Caco-2 (cell line): ENCODE results near the gene FERD3L. TPM values are rescaled to one million over a fixed set of nuclear protein-coding genes. Genes with fewer than 3 reads are reported as not detected.

Source experiments
- BruUV-seq: library from RNA; stranded (reverse); fragments of 400-500 nt; replicated peaks from 2 replicates; lab custom pipeline; 2021; lab: Mats Ljungman, UMichigan
- CTCF ChIA-PET: fragments of 300-600 bp; sonication (Branson Sonifier 250); formaldehyde crosslinking; loops from one replicate; lab custom pipeline; 2022; ENCODE audit warnings: antibody characterized with exemption; lab: Charles Lee
- POLR2A ChIA-PET: fragments of 300-600 bp; sonication (Branson Sonifier 250); formaldehyde crosslinking; loops from one replicate; lab custom pipeline; 2022; ENCODE audit warnings: antibody characterized with exemption; lab: Charles Lee
- DNase-seq, 2 experiments: peaks; one replicate each; pipeline versions ENCODE4 v3.0.0 to v3.0.0-alpha.2; 2020 to 2022
- H3K27me3 ChIP-seq: replicated peaks from 2 replicates; pipeline ENCODE4 v1.6.0; 2011; ENCODE audit warnings: low read length; ENCODE audit not compliant: control insufficient read depth, insufficient read depth
- H3K36me3 ChIP-seq: 2 replicates; pipeline ENCODE4 v1.5.1; 2011; ENCODE audit warnings: low read length; ENCODE audit not compliant: control insufficient read depth, insufficient read depth
- H3K4me1 ChIP-seq: fragments of 250-450 bp; sonication (Bioruptor Pico); 2 replicates; pipeline ENCODE4 v1.5.1; 2020; ENCODE audit warnings: mild to moderate bottlenecking
- H3K4me3 ChIP-seq: 2 replicates; pipeline ENCODE4 v1.5.1; 2011; ENCODE audit warnings: low read depth, mild to moderate bottlenecking, control low read depth, low read length
- H3K9me3 ChIP-seq: fragments of 250-450 bp; sonication (Bioruptor Pico); 2 replicates; pipeline ENCODE4 v1.5.1; 2020; ENCODE audit warnings: mild to moderate bottlenecking, moderate library complexity
- H3K27ac Mint-ChIP-seq: one replicate; pipeline ENCODE4 v1.8.0; 2022; ENCODE audit warnings: mixed read lengths; ENCODE audit not compliant: unreplicated experiment
- H3K27me3 Mint-ChIP-seq: one replicate; pipeline ENCODE4 v1.8.0; 2022; ENCODE audit warnings: mixed read lengths; ENCODE audit not compliant: insufficient read depth, unreplicated experiment
- H3K36me3 Mint-ChIP-seq: one replicate; pipeline ENCODE4 v1.8.0; 2022; ENCODE audit warnings: mild to moderate bottlenecking, mixed read lengths; ENCODE audit not compliant: insufficient read depth, unreplicated experiment
- H3K4me1 Mint-ChIP-seq: one replicate; pipeline ENCODE4 v1.8.0; 2022; ENCODE audit warnings: low read depth, mixed read lengths; ENCODE audit not compliant: unreplicated experiment
- H3K4me3 Mint-ChIP-seq: one replicate; pipeline ENCODE4 v1.8.0; 2022; ENCODE audit warnings: mild to moderate bottlenecking, moderate library complexity, mixed read lengths; ENCODE audit not compliant: unreplicated experiment
- H3K9me3 Mint-ChIP-seq: one replicate; pipeline ENCODE4 v1.8.0; 2022; ENCODE audit warnings: mixed read lengths; ENCODE audit not compliant: unreplicated experiment
- intact Hi-C: fragments of 100-400 bp; cut with micrococcal nuclease; formaldehyde crosslinking; loops from one replicate; pipeline ENCODE4 v1.10.0; 2022; ENCODE audit not compliant: unreplicated experiment
- total RNA-seq: library from RNA; stranded (reverse); gene quantifications from 2 replicates; pipeline ENCODE4 v1.2.3, GENCODE V29; 2022
- TF ChIP-seq, protein P1 (sequence below), 2 experiments: fragments of 200-600 bp in 1 of 2; IDR thresholded peaks; 1 replicate in 1 of 2; 2 replicates in 1 of 2; pipeline versions ENCODE4 v1.5.1 to v1.8.0; 2011 to 2022; ENCODE audit warnings: antibody characterized with exemption in 1 of 2, control low read depth in 1 of 2, inconsistent platforms in 1 of 2, low read depth in 1 of 2, low read length in 1 of 2, mild to moderate bottlenecking in 1 of 2, moderate library complexity in 1 of 2; ENCODE audit not compliant: insufficient read depth in 1 of 2, severe bottlenecking in 1 of 2, unreplicated experiment in 1 of 2

Gene FERD3L
- total RNA-seq, 1 experiment from 2014 or later: not detected

DNA sequence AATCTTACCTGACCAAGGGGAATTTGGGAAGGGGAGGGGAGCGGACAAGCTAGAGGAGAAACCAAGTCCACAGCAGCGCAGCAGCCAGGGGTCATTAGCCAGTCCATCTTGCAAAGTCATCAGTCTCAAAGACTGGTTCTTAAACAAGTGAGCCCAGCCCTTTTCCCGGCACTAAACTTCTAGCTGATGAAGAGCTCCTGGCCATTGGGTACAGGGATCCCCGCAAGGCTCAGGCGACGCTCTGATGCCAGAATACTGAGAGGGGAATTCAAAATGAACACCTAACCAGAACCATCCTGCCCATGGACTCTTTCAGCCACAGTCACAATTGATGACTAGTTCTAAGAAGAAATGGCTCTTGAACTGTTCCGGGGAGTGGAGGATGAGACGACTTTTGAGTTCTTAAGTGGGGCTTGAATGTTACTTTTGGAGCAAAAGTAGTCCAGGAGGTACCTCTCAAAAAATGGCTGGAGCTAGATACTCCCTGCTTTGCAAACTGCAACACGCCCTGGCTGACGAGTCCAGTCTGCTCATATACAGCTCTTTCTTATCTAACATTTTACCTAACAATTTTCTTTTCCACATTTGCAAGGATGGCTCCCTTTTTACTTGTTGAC lies 25.2 kb downstream of the FERD3L start:
- no peak for DNase-seq
- H3K27me3 Mint-ChIP-seq: peaks cover 13% of the 10 kb centered on the region
- H3K36me3 ChIP-seq: no peaks in the 10 kb centered on the region
- no peaks in the 10 kb centered on the region; the same call in 1 of the 2 replicates for H3K27me3 ChIP-seq
- ChIA-PET CTCF (no interaction called here), POLR2A (no interaction called here)
- BruUV-seq: no TSS peak
- H3K9me3 ChIP-seq: no peaks in the 10 kb centered on the region
- no peak overlapping the region for H3K4me3 ChIP-seq
- H3K4me1 ChIP-seq: no peaks in the 10 kb centered on the region; the same call in 1 of the 2 replicates
- H3K4me3 Mint-ChIP-seq: no peak overlapping the region
- intact Hi-C loops: loop anchor here (5.0 kb wide), 1 partner anchor 1477 kb away; no protein-coding TSS in a partner anchor
- H3K36me3 Mint-ChIP-seq: no peaks in the 10 kb centered on the region
- TF ChIP-seq, protein P1, sequence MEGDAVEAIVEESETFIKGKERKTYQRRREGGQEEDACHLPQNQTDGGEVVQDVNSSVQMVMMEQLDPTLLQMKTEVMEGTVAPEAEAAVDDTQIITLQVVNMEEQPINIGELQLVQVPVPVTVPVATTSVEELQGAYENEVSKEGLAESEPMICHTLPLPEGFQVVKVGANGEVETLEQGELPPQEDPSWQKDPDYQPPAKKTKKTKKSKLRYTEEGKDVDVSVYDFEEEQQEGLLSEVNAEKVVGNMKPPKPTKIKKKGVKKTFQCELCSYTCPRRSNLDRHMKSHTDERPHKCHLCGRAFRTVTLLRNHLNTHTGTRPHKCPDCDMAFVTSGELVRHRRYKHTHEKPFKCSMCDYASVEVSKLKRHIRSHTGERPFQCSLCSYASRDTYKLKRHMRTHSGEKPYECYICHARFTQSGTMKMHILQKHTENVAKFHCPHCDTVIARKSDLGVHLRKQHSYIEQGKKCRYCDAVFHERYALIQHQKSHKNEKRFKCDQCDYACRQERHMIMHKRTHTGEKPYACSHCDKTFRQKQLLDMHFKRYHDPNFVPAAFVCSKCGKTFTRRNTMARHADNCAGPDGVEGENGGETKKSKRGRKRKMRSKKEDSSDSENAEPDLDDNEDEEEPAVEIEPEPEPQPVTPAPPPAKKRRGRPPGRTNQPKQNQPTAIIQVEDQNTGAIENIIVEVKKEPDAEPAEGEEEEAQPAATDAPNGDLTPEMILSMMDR (IDR thresholded peaks at IDR 0.05; ENCODE audit: insufficient read depth in 1 of 2, low read depth in 1 of 2, low read length in 1 of 2, severe bottlenecking in 1 of 2, unreplicated experiment in 1 of 2): no peak
- H3K4me1 Mint-ChIP-seq: no peaks in the 10 kb centered on the region
- H3K9me3 Mint-ChIP-seq: no peaks in the 10 kb centered on the region
- H3K27ac Mint-ChIP-seq: no peak overlapping the region

DNA sequence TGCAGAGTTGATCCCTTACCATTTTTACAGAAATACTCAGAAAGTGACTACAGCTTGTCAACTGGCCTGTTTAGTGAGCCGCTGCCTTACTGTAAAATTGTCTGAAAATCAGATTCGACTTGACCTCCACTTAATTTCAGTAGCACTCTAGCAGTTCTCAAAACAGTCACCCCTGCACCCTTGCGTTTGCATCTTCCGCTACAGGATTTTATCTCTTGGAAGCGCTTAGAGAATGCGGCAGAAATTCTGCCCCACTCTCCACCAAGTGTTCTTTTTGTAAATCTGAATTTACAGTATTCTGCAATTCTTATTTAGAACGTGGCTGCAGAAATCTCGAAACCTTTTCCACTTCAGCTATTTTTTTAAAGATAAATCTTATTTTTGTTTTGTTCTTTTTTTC lies 25.8 kb downstream of the FERD3L start:
- no TSS peak for BruUV-seq

DNA sequence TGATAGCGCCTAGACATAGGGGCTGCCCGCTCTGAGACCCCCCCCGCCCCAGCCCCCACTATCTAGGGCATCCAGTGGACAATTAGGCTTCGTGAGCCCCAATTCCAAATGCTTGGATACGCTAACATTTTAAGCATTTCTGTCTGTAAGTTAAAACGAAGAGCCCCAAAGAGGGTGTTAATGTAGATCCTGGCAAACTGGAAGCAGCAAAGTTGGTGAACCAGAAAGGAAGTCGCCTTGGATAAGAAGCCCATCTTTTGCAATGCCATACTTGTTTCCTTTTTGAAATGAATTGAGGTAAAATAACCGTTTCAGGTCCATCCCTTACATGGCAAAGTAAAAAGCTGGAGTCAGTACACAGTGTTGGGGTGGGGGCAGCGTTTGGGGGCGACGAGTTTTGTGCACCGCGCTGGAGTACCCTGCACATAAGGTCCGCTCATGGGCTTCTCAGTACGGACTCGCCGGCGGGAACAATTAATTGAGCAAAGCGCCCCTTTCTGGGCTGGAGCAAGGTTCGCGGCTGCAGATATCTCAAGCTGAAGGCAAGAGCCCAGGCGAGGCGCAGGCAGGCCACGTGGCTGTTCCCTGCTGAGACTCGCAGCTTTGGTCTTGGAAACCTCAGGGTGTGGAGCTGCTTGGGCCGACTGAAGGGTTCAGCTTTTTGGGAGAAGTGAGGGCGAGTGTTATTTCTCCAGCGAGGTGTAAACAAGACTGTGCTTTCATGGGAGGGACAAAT lies 26.4 kb downstream of the FERD3L start:
- TF ChIP-seq, protein P1 (IDR thresholded peaks at IDR 0.05; ENCODE audit: insufficient read depth in 1 of 2, low read depth in 1 of 2, low read length in 1 of 2, severe bottlenecking in 1 of 2, unreplicated experiment in 1 of 2): no peak
- DNase-seq: no peak
- no peak overlapping the region for H3K4me3 Mint-ChIP-seq
- ChIA-PET CTCF (no interaction called here), POLR2A (no interaction called here)
- Histone ChIP-seq H3K4me1 (no peaks in the 10 kb centered on the region; the same call in 1 of the 2 replicates), H3K9me3 (no peaks in the 10 kb centered on the region), H3K27me3 (no peaks in the 10 kb centered on the region; the same call in 1 of the 2 replicates), H3K4me3 (no peak overlapping the region), H3K36me3 (no peaks in the 10 kb centered on the region)
- BruUV-seq: no TSS peak
- peaks cover 19% of the 10 kb centered on the region for H3K27me3 Mint-ChIP-seq
- H3K36me3 Mint-ChIP-seq: no peaks in the 10 kb centered on the region
- intact Hi-C loops: no loop called here
- no peaks in the 10 kb centered on the region for H3K9me3 Mint-ChIP-seq
- no peak overlapping the region for H3K27ac Mint-ChIP-seq
- no peaks in the 10 kb centered on the region for H3K4me1 Mint-ChIP-seq

More for the DNA sequence above, 25.8 kb downstream of the FERD3L start:
- CTCF ChIA-PET: no interaction called here
- TF ChIP-seq, protein P1 (IDR thresholded peaks at IDR 0.05; ENCODE audit: insufficient read depth in 1 of 2, low read depth in 1 of 2, low read length in 1 of 2, severe bottlenecking in 1 of 2, unreplicated experiment in 1 of 2): no peak
- H3K9me3 ChIP-seq: no peaks in the 10 kb centered on the region
- Mint-ChIP-seq H3K4me3 (no peak overlapping the region), H3K27ac (no peak overlapping the region), H3K36me3 (no peaks in the 10 kb centered on the region), H3K4me1 (no peaks in the 10 kb centered on the region), H3K9me3 (no peaks in the 10 kb centered on the region), H3K27me3 (peaks cover 16% of the 10 kb centered on the region)
- no peaks in the 10 kb centered on the region; the same call in 1 of the 2 replicates for H3K27me3 ChIP-seq
- H3K4me3 ChIP-seq: no peak overlapping the region
- H3K36me3 ChIP-seq: no peaks in the 10 kb centered on the region
- no peak for DNase-seq
- POLR2A ChIA-PET: no interaction called here
- intact Hi-C loops: no loop called here
- no peaks in the 10 kb centered on the region; the same call in 1 of the 2 replicates for H3K4me1 ChIP-seq
